HEK293T (cell line): ENCODE results near the gene LSM12.

Source experiments
- FOXA1 ChIP-seq: fragments of 450-650 bp; IDR thresholded peaks from 2 replicates; pipeline ENCODE4 v1.6.1; 2016; ENCODE audit warnings: mild to moderate bottlenecking
- FOXK2 ChIP-seq: fragments of 450-650 bp; IDR thresholded peaks from 2 replicates; pipeline ENCODE4 v1.6.1; 2016; ENCODE audit warnings: mild to moderate bottlenecking
- ZNF384 ChIP-seq: fragments of 450-650 bp; IDR thresholded peaks from 2 replicates; pipeline ENCODE4 v1.6.1; 2016

GRCh38 chr17:44007346-44008204 is 58.9 kb downstream of the LSM12 start:
- no peak for TF ChIP-seq FOXK2
- no peak for TF ChIP-seq ZNF384
- no peak for TF ChIP-seq FOXA1
